ENCODE results near the gene UBE3B. TPM values are rescaled to one million over a fixed set of nuclear protein-coding genes. Genes with fewer than 3 reads are reported as not detected.

Gene UBE3B
- polyA plus RNA-seq, 1 experiment = 42.8 TPM

DNA sequence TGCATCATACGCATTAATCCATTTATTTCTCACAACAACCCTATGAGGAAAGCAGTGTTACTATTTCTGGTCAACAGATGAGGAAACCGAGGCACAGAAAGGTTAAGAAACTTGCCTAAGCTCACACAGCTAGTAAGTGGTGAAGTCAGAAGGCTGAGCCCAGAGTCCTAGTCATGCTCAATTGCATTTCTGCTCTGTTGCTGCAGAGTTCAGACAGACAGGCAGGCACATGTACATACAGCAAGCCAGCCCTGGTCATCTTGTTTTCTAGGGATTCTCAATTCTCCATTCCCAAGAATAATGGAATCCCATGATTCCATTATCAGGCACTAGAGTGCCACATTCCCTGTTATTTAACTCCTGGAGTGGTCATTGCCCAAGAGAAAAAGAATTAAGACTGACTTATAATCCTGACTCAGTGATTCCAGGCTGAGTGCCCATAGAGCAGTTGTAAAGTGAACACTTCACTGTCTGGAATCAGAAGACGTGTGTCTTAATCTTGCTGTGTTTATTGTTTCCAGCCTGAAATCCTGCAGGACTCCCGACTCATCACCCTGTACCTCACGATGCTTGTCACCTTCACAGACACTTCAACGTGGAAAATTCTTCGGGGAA, 10.7 kb downstream of the UBE3B start:
- ChIA-PET POLR2A (no interaction called here), CTCF (interaction anchor here (1.0 kb wide), 1 partner anchor 60 kb away, joined by 4 read pairs; no protein-coding TSS in a partner anchor)
- no peak overlapping the region for H3K27ac ChIP-seq (ENCODE audit: low read depth, low read length)
- no peak for DNase-seq (ENCODE audit: low read depth, low spot score)
- H3K9me3 ChIP-seq (ENCODE audit: control insufficient read depth, insufficient read depth, low read length) = no peaks in the 10 kb centered on the region
- no peak overlapping the region for H3K4me3 ChIP-seq (ENCODE audit: low read depth, low read length)
- H3K27me3 ChIP-seq (ENCODE audit: control insufficient read depth, insufficient read depth, low read length) = no peaks in the 10 kb centered on the region
- TF ChIP-seq, protein P1, sequence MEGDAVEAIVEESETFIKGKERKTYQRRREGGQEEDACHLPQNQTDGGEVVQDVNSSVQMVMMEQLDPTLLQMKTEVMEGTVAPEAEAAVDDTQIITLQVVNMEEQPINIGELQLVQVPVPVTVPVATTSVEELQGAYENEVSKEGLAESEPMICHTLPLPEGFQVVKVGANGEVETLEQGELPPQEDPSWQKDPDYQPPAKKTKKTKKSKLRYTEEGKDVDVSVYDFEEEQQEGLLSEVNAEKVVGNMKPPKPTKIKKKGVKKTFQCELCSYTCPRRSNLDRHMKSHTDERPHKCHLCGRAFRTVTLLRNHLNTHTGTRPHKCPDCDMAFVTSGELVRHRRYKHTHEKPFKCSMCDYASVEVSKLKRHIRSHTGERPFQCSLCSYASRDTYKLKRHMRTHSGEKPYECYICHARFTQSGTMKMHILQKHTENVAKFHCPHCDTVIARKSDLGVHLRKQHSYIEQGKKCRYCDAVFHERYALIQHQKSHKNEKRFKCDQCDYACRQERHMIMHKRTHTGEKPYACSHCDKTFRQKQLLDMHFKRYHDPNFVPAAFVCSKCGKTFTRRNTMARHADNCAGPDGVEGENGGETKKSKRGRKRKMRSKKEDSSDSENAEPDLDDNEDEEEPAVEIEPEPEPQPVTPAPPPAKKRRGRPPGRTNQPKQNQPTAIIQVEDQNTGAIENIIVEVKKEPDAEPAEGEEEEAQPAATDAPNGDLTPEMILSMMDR (IDR thresholded peaks at IDR 0.05; ENCODE audit: low read depth, low read length) = no peak

DNA sequence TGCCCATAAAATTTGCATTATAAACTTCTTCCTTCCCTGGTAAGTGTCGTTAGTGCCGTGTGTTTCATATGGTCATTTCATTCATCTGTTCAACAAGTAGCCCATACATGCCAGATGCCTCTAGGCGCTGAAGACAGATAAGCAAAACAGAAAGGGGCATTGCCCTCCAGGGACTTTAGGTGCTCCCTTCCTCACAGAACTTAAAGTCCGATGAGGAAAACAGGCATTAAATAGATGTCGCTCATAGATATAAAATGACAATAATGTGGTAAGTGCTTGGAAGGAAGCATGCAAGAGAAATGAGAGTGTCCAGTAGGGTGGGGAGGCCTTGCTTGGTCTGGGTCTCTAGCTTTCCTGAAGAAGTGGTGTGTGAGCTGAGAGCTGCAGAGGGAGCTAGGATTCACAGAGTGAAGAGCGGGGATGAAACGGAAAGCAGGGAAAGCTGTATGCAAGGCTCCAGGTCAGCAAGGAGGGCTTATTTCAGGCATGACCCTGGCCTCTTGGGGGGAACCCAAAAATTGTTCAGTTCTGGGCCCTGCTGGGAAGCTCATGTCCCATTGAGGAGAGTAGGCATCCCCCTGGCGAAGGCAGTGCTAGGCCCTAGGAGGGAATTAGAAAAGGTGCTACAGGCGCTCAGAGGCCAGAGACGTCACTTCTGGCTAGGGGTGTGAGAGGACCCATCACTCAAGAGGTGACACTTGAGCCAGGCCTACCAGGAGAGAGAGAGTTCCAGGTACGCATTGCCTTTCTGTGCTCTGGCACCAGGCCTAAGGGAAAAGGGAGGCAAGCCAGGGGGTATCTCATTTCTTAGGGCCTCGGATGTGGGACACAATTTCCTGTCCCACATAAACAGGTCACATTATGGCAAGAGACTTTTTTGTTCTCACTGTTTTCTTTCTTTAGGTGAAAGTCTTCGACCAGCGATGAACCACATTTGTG, 11.9 kb downstream of the UBE3B start:
- Histone ChIP-seq H3K9me3 (ENCODE audit: control insufficient read depth, insufficient read depth, low read length) (no peaks in the 10 kb centered on the region), H3K27ac (ENCODE audit: low read depth, low read length) (no peak overlapping the region), H3K4me3 (ENCODE audit: low read depth, low read length) (no peak overlapping the region), H3K27me3 (ENCODE audit: control insufficient read depth, insufficient read depth, low read length) (no peaks in the 10 kb centered on the region)
- CTCF ChIA-PET = interaction anchor here (1.0 to 1.5 kb wide), 2 partner anchors 61 kb away, joined by 4 to 8 read pairs; no protein-coding TSS in a partner anchor
- no peak for DNase-seq (ENCODE audit: low read depth, low spot score)
- POLR2A ChIA-PET = no interaction called here
- TF ChIP-seq, protein P1 (IDR thresholded peaks at IDR 0.05; ENCODE audit: low read depth, low read length) = no peak

DNA sequence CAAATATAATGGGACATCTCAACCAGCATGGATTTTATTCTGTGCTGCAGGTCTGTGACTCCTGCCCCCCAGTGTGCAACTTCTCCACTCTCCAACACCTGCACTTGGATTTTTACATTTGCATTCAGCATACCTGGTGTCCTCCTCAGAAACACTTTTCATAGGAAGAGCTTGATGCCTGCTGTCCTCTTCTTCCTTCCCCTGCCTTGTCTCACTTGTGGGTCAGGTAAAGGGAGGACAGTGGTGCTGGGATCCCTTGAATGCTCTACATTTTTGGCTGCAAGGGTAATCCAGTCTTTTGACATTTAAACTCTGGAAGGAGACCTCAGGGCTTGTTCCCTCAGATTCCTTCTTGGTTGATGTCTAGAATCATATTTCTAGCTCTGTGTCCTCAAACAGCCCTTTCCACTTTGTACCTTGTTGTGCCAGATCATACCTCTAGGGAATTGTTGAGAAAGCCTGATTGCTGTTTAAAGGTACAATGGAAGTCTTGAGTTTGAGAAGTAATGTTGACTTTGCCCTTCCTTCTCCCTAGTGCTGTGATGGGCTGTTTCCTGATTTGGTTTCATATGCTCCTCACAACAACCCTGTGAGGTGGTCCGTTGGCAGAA, 12.6 kb downstream of the UBE3B start:
- no peaks in the 10 kb centered on the region for H3K27me3 ChIP-seq (ENCODE audit: control insufficient read depth, insufficient read depth, low read length)
- H3K9me3 ChIP-seq (ENCODE audit: control insufficient read depth, insufficient read depth, low read length) = no peaks in the 10 kb centered on the region
- ChIA-PET CTCF (interaction anchor here (0.8 to 1.7 kb wide), 3 partner anchors 29 to 62 kb away, joined by 3 to 8 read pairs (median 5); no protein-coding TSS in a partner anchor), POLR2A (no interaction called here)
- no peak overlapping the region for H3K27ac ChIP-seq (ENCODE audit: low read depth, low read length)
- TF ChIP-seq, protein P1 (IDR thresholded peaks at IDR 0.05; ENCODE audit: low read depth, low read length) = no peak
- DNase-seq (ENCODE audit: low read depth, low spot score) = no peak
- no peak overlapping the region for H3K4me3 ChIP-seq (ENCODE audit: low read depth, low read length)

DNA sequence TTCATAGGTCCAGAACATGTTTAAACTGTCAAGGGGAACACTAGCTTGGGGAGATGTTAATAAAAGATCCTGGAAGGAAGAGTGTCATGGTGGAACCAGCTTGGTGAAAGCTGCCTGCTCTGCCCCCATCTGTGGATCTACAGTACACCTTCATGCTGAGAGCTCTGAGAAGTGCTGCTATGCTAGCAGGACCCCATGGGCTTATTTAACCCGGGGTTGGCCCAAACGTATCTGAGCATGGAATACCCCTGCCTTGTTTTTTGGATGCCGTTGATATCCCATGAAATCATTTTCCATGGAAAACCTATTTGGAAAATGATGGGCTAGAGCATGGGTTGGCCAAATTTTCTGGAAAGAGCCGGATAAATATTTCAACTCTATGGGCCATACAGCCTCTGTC, 14.2 kb downstream of the UBE3B start:
- TF ChIP-seq, protein P1 (IDR thresholded peaks at IDR 0.05; ENCODE audit: low read depth, low read length) = no peak
- POLR2A ChIA-PET = no interaction called here
- Histone ChIP-seq H3K4me3 (ENCODE audit: low read depth, low read length) (no peak overlapping the region), H3K27me3 (ENCODE audit: control insufficient read depth, insufficient read depth, low read length) (no peaks in the 10 kb centered on the region), H3K27ac (ENCODE audit: low read depth, low read length) (no peak overlapping the region), H3K9me3 (ENCODE audit: control insufficient read depth, insufficient read depth, low read length) (no peaks in the 10 kb centered on the region)
- CTCF ChIA-PET = interaction anchor here (1.6 to 1.7 kb wide), 2 partner anchors 59 to 63 kb away, joined by 4 to 5 read pairs; no protein-coding TSS in a partner anchor
- no peak for DNase-seq (ENCODE audit: low read depth, low spot score)

All from AG04450 (cell line).